ENCODE data around the gene CFAP54. TPM values are rescaled to one million over a fixed set of nuclear protein-coding genes. Genes with fewer than 3 reads are reported as not detected.

The CFAP54 gene
- polyA plus RNA-seq, 2 of the 4 experiments (the other 2 are of a cell fraction): 0.70 to 1.2 TPM

GRCh38 chr12:96502477-96502876 lies 13.1 kb downstream of the CFAP54 start:
- Histone ChIP-seq H3K4me2 (0 out of 3 replicates have a peak overlapping the region, but pooled peaks have one; percentile 10), H3K4me1 (peaks cover 17% of the 10 kb centered on the region), H3K27ac (peak overlapping the region in 1 of 2 experiments; percentile 46; a peak in 3 of 6 replicates), H3K9me3 (0 out of 3 replicates have a peak, but pooled peaks cover 4% of the 10 kb centered on the region), H3K4me3 (no peak overlapping the region)
- POLR2A ChIA-PET: no interaction called here
- DNase-seq (ENCODE audit: low read depth in 1 of 2, low spot score in 1 of 2): peak in 1 of 2 experiments; percentile 26
- ATAC-seq: 0 out of 6 replicates have a peak, but pooled peaks have one; percentile 24 to 39
- FAIRE-seq: no peak
- CTCF ChIA-PET: interaction anchor here (0.6 to 3.2 kb wide), 2 partner anchors 14 to 19 kb away, joined by 4 to 14 read pairs; no protein-coding TSS in a partner anchor
- TF ChIP-seq JUNB (IDR thresholded peaks at IDR 0.05) (no peak), RNF2 (IDR thresholded peaks at IDR 0.05; ENCODE audit: borderline replicate concordance, low read depth) (no peak), CEBPB (IDR thresholded peaks at IDR 0.05) (no peak), RCOR1 (IDR thresholded peaks at IDR 0.05; ENCODE audit: low read depth, low read length) (no peak), ESRRA (IDR thresholded peaks at IDR 0.05; ENCODE audit: borderline replicate concordance, low read length) (no peak), HEYL (CRISPR knock-in tag; IDR thresholded peaks at IDR 0.05) (no peak)
- TF ChIP-seq, protein P1, sequence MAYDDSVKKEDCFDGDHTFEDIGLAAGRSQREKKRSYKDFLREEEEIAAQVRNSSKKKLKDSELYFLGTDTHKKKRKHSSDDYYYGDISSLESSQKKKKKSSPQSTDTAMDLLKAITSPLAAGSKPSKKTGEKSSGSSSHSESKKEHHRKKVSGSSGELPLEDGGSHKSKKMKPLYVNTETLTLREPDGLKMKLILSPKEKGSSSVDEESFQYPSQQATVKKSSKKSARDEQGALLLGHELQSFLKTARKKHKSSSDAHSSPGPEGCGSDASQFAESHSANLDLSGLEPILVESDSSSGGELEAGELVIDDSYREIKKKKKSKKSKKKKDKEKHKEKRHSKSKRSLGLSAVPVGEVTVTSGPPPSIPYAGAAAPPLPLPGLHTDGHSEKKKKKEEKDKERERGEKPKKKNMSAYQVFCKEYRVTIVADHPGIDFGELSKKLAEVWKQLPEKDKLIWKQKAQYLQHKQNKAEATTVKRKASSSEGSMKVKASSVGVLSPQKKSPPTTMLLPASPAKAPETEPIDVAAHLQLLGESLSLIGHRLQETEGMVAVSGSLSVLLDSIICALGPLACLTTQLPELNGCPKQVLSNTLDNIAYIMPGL (CRISPR knock-in tag; IDR thresholded peaks at IDR 0.05; ENCODE audit: borderline replicate concordance): no peak

DNA sequence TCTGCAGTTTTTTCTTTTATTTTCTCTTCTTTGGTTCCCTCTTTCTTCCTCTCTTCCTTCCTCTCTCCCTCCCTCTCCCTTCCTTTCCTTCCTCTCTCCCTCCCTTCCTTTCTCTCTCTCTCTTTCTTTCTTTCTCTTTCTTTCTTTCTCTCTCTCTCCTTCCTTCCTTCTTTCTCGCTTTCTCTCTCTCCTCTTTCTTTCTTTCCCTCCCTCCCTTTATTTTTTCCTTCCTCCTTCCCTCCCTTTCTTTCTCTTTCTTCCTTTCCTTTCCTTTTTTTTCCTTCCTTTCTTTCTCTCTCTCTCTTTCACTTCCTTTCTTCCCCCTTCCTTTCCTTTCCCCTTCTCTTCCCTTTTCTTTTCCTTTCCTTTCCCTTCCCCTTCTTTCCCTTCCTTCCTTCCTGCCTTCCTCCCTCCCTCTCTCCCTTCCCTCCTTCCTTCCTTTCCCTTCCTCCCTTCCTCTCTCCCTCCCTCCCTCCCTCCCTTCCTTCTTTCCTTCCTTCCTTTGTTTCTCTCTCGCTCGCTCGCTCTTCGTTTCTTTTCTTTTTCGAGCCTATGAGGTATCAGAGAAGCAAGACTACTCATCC lies 13.7 kb downstream of the CFAP54 start:
- Histone ChIP-seq H3K4me3 (no peak overlapping the region), H3K9me3 (0 out of 3 replicates have a peak, but pooled peaks cover 4% of the 10 kb centered on the region), H3K4me1 (peaks cover 17% of the 10 kb centered on the region), H3K27ac (peak overlapping the region in 1 of 2 experiments; percentile 46; a peak in 2 of 6 replicates), H3K4me2 (0 out of 3 replicates have a peak overlapping the region, but pooled peaks have one; percentile 10)
- 86% methylated on average over 6 of the region's 6 CpGs for WGBS (ENCODE audit: missing lambda C conversion rate)
- no peak for FAIRE-seq
- ATAC-seq: no peak
- ChIA-PET POLR2A (no interaction called here), CTCF (interaction anchor here (0.6 to 3.2 kb wide), 5 partner anchors 11 to 925 kb away, joined by 3 to 14 read pairs (median 4); partner anchors contain the start of gene CFAP54)
- no peak for TF ChIP-seq BHLHE40 (IDR thresholded peaks at IDR 0.05; ENCODE audit: low read depth, low read length)
- TF ChIP-seq, protein P2, sequence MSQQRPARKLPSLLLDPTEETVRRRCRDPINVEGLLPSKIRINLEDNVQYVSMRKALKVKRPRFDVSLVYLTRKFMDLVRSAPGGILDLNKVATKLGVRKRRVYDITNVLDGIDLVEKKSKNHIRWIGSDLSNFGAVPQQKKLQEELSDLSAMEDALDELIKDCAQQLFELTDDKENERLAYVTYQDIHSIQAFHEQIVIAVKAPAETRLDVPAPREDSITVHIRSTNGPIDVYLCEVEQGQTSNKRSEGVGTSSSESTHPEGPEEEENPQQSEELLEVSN (IDR thresholded peaks at IDR 0.05; ENCODE audit: borderline replicate concordance, low read depth): no peak
- no peak for TF ChIP-seq REST (IDR thresholded peaks at IDR 0.05)
- TF ChIP-seq SMC3 (IDR thresholded peaks at IDR 0.05): no peak
- TF ChIP-seq CHD2 (IDR thresholded peaks at IDR 0.05; ENCODE audit: low read length, partially characterized antibody): no peak
- no peak for TF ChIP-seq ZSCAN20 (CRISPR knock-in tag; IDR thresholded peaks at IDR 0.05)
- TF ChIP-seq CBX2 (IDR thresholded peaks at IDR 0.05; ENCODE audit: borderline replicate concordance, low read depth): no peak
- no peak for DNase-seq (ENCODE audit: low read depth in 1 of 2, low spot score in 1 of 2)

DNA sequence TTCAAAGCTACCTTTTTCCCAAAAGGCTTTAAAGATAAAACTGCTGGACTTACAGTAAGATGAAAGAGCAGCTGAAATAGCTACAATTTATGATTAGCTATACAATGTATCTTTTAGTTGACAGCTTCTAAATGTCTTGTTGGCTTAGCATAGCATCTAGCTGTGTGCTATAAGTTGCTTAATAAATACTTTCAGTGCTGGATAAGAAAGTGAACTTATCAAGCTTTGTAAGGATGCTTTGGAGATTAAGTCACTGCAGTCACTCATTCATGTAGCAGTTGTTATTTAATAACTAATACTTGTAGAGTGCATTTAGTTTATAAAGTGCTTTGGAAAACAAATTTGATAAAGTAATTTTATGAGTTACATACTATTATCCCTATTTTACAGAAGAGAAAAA lies 14.6 kb downstream of the CFAP54 start:
- DNase-seq (ENCODE audit: low read depth in 1 of 2, low spot score in 1 of 2) (no peak), ATAC-seq (no peak), FAIRE-seq (no peak)
- ChIA-PET POLR2A (interaction anchor here (0.6 kb wide), 1 partner anchor 13 kb away, joined by 4 read pairs; no protein-coding TSS in a partner anchor), CTCF (interaction anchor here (1.4 to 3.2 kb wide), 3 partner anchors 12 to 15 kb away, joined by 3 to 14 read pairs (median 9); partner anchors contain the start of gene CFAP54)
- no peak overlapping the region for H3K27ac ChIP-seq
- peaks cover 17% of the 10 kb centered on the region for H3K4me1 ChIP-seq
- no peak for TF ChIP-seq HES2 (IDR thresholded peaks at IDR 0.05)
- no peak for TF ChIP-seq ZSCAN20 (CRISPR knock-in tag; IDR thresholded peaks at IDR 0.05)
- no peak for TF ChIP-seq NFE2L2 (conservative IDR thresholded peaks at IDR 0.05; ENCODE audit: low read length)
- no peak for TF ChIP-seq ESRRA (IDR thresholded peaks at IDR 0.05; ENCODE audit: borderline replicate concordance, low read length)
- TF ChIP-seq, protein P1 (CRISPR knock-in tag; IDR thresholded peaks at IDR 0.05; ENCODE audit: borderline replicate concordance): no peak
- TF ChIP-seq EHF (CRISPR knock-in tag; IDR thresholded peaks at IDR 0.05): no peak
- H3K4me3 ChIP-seq: no peak overlapping the region
- H3K4me2 ChIP-seq: no peak overlapping the region
- H3K9me3 ChIP-seq: 0 out of 3 replicates have a peak, but pooled peaks cover 4% of the 10 kb centered on the region
